SIG-M5 (cell line): ENCODE measurements around the gene FAM83C.
"Not testable (repeated sequence)": the region's sequence is repeated elsewhere in the genome, so short reads cannot be mapped to it uniquely, and the experiment has no call there.

Experiments used
- DNase-seq: peaks from one replicate; lab custom pipeline; 2025; lab: John Stamatoyannopoulos, UW

The FAM83C gene

DNA sequence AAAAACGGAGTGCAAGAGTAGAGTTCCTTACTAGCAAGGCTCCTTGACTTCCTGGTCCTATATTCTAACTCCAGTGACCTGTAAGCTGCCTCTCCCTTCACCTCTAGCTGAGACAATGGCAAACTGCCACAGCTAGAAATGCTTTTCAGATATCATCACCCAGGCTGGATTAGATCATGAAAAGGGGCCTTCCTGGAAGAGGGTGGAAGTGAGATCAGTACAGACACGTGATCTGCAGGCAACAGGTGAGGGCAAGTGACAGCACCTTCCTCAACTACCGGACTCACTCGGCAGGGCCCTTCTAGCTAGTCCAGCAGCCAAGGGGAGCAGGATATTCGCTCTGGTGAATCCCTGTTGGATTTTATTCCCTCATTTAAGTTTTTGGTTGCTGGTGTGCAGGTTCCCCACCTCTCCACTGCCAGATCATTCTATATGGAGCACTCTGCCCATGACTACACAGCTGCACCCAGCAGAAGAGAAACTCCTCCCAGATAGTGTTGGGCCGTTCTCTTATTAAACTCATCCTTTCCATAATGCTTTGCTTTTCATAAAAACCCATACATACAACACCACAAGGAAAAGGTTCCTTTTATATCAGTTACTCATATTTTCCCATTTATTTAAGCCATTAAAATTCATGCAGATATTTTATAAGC, 26.4 kb upstream of the FAM83C start:
- DNase-seq = no peak

- no peak for DNase-seq
These were observed 25.4 kb upstream of the FAM83C start for GRCh38 chr20:35317416-35318210.

GRCh38 chr20:35316086-35316485, 23.9 kb upstream of the FAM83C start:
- no peak for DNase-seq

DNA sequence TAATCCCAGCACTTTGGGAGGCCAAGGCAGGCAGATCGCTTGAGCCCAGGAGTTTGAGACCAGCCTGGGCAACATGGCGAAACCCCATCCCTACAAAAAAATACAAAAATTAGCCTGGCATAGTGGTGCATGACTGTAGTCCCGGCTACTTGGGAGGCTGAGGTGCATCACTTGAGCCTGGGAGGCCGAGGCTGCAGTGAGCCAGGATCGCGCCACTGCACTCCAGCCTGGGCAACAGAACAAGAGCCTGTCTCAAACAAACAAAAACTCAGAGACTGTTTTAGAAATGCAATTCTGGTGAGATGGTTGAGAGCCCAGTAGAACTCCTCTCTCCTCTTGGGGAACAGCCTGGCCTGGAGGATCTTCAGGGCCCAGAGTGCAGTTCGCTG, 23.4 kb upstream of the FAM83C start:
- DNase-seq = not testable (repeated sequence)

DNA sequence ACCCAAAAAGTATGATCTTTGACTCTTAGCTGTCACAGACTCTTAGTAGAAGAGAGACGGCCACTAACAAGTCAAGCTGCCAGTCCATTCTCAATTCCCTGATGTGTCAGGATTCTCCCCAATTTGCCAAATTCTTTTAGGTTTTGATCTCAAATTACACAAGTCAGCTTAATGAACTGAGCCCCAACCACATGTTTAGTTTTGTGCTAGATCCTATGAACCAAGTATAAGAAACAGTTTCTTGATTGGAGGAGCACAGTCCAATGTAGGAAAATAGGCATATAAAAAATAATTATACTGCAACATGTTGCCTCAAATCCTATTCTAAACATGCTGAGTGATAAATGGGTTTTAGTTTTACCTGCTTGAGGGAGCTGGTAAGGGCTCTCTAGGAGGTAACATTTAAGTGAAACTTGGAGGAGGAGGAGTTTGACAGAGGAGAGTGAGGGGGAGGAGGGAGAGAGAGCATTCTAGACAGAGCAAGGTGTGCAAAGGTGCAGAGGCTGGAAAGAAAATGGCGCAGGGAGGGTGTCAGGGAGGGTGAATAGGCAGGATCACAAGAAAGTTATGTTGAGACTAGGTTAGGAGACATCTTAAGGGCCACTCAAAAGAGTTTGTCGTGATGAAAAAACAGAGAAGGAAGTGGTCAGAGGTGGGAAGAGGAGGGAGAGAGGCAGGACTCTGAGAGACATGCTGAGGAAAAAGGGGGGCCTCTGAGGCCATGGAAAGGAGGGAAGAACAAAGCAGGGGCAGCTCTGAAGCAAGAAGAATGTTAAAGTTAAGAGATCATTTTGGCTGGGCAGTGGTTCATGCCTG, 22.8 kb upstream of the FAM83C start:
- no peak for DNase-seq

DNA sequence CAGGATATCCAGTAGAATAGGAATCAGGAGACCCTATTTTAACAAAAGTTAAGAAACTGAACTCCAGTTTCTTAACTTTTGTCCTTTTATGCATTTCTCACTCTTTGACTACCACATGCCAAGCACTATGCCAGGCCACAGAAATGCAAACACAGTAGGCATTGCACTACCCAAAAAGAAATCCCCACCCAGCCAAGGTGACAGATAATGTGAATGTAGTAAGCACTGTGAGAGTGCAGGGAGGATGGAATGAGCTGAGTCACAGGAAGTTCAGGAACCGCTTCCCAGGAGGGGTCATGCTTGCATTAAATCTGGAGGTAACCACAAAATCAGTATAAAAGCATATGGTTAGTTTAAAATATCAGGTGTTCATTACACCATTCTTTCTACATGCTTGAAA, 20.1 kb upstream of the FAM83C start:
- no peak for DNase-seq

- no peak for DNase-seq
These were observed 19.6 kb upstream of the FAM83C start for GRCh38 chr20:35311822-35312221.

GRCh38 chr20:35311409-35311808, 19.2 kb upstream of the FAM83C start:
- DNase-seq = no peak

DNA sequence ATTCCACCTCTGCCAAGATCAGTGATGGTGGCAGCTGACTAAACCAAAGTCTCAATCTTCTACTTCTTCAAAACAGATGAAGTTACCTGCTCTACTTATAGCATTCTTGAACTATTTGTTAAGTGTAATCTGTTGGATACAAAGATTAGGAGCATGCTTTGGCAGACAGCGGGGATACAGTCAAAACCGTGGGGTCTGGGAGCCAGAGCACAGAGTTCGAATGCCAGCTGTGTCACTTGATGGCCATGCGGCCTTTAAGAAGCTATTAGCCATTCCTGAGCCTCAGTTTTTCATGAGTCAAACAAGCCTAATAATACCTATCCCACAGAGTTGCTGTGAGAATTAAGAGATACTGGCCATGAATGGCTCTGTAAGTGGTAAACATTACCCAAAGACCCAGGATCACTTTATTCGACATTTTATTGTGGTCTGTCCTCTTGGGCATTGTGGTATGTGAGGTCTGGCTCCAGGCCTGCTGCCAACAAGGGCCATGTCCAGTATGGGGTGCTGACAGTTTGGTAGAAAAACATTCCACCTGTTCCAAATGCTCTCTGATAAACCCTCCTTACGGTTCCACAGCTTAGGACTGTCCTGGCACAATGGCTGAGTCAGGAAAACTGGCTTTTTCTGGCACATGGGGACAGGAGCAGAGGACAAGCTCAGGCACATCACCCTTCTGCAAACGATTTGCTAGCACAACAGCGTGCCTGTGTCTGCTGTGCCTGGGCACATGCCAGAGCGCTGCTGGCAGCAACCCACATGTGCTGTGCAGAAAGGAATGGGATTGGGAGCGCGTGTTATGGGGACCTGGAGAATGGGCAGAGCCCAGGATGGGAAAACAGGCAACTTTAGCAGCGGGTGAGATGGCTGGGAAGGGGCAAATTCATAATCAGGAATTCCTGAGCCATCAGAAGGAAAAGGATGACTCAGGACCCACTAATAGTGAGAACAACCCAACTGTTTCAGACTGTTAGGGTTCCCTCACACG, 15.7 kb upstream of the FAM83C start:
- no peak for DNase-seq

DNA sequence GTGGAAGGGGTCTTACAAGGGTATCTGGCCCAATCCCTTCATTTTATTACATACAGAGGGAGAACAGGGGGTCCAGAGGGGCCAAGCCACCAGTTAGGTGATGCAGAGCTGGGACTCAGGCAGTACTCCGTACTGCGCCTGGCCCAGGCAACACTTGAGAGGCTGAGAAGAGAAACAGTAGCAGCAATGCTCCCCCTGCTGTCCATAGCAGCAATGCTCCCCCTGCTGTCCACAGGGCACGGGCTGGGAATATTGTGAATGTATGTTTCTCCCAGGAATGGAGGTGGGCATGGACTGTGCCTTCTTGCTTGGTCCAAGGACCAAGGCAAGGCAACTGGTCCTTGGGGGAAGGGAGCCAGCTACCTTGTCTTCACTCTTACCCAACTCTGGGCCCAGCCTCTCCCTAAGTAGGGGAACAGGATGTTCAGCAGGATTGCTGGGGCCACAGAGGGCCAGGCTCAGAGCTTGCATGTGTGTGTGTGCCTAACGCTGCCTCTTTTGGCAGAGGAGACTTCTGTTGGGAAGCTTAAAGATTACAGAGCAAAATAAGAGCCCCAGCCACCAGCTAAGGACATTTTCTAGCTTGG, 14.8 kb upstream of the FAM83C start:
- no peak for DNase-seq

DNA sequence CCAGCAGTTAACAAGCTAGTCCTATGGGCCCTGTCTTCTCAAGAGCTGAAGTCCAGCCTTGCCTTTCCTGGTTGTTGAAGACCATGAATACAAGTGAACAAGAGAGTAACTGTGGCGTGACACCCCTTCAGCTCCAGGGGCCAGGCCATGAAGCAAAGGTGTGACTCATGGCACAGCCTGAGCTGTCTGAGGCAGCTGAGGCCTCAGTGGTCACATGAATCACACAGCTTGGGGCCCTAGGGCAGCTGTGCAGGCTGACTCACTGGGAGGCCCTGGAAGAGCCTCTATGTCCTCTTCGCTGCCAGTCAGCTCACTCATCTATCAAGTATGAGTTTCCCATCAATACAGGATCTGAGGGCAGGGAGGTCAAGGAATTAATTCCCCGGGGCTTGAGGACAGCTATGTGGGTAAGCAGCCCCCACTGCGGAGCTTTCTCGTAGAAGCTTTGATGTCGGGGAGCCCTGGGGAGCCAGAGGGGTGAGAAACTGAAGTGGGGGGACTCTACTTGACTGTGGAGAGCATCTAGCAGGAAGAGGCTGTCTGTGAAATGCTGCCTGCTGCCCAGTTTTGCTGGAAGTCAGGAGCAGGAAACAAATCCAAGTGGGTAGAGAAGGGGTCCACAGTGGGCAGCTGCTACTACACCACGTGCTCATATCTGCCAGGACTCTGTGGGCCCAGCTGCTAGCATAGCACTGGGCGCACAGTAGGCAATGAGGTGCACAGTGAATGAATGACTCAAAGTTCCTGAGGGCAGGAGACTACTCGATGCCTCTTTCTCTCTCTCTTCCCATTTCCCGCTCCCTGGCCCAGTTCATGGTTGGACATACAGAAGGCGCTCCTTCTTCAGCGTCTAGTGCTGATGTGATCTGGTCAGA, 13.7 kb upstream of the FAM83C start:
- DNase-seq = peak; percentile 67

GRCh38 chr20:35304956-35305355, 12.7 kb upstream of the FAM83C start:
- no peak for DNase-seq

DNA sequence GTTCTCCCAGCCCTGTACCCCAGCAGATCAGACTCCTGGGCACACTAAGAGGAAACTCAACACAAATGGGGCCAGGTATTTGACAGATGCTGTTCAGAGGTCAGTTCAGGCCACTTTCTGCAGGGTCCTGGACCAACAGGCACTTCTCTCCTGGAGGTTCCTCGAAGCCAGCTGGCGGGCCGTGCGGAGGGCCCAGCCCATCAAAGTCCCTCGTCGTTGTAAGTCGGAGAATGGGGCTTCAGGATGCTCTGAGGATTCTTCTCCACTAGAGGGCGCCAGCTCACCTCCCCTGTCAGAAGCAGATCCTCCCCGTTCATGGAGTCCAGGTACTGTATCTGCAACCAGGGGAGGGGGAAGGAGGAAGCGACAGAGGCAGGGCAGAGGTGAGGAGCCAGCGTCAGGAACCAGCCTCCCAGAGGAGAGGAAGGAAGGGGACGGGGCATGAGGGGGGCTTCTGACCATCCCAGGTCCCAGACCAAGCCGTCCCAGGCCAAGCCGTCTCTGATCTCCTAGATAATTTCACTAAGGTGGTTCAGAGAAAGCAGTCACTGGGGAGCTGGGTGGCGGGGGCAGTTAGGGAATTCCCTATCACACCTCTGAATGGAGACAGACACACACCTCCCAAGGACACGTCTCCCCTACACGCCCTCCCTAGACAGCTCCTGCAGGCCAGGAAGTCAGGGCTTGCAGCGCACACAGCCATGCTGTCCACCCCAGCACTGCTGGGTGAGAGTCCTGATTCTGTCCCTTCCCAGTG, 11.7 kb upstream of the FAM83C start:
- DNase-seq = peak; percentile 49

- no peak for DNase-seq
These were observed 11.1 kb upstream of the FAM83C start for GRCh38 chr20:35303382-35303734.

GRCh38 chr20:35302421-35303335, 10.5 kb upstream of the FAM83C start:
- DNase-seq = no peak

DNA sequence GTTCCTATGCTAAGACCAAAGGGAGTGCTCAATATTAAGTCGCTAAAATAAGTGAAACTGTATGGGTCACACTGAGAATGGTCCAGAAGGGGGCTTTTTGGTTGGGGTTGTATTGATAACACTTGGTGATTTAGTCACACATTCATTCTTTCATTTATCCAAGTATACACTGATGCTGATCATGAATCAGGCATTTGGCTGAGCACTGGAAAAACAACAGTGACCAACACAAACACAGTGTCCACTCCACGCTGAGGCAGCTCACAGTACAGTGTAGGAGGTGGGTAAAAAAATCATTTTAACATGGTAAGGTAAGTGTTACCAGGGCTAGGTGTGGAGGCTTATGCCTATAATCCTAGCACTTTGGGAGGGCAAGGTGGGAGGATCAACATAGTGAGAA, 9.2 kb upstream of the FAM83C start:
- DNase-seq = no peak

DNA sequence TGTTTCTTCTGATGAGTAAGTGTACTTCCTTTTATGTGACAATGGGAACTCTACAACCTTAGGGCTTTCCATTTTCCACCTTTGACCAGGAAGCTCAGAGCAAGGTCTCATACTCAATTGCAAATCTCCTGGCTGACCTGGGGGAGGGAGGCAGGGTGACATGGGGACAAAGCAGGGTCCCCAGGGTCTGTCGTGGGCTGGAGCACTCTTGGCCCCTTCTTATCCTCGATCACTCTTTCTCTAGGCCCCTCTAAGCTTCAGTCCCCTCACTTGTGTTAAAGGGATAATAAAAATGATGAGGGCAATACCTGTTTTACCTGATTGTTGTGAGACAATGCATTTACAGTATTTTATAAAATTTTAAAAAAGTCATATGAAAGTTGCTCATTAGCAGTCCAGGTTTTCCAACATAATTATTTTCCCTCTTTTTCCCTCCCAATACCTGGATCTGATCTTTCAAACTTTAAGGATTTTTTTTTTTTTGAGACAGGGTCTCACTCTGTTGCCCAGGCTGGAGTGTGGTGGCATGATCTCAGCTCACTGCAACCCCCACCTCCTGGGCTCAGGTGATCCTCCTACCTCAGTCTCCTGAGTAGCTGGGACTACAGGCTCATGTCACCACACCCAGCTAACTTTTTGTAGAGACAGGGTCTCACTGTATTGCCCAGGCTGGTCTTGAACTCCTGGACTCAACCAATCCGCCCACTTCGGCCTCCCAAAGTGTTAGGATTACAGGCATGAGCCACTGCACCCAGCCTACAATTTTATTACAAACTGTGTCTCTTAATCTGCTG, 8.4 kb upstream of the FAM83C start:
- no peak for DNase-seq

DNA sequence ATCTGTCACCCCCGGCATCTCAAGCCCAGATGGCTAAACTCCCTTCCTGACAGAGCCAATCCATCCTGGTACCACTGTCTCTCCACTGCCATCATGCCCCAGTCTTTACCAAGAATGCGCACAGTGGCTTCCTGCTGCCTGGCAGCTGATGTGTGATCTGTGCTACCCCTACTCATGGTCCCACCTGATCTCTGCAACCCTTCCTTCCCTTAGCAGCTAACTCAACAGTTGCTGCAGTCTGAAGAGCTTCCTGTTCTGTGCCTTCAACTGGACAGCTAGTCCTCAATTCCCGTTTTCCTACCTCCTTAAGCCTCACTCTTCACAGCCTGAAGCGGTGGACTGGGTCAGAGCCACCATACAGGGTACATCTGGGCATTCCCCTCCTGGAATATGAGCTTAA, 7.6 kb upstream of the FAM83C start:
- DNase-seq = no peak
